Embryonic facial prominence (tissue), 1 donor: ENCODE results near the gene TPD52L2.
"Not testable (repeated sequence)": the region's sequence is repeated elsewhere in the genome, so short reads cannot be mapped to it uniquely, and the experiment has no call there.

Source experiments
- DNase-seq: peaks from one replicate; pipeline ENCODE4 v3.0.0-alpha.2; 2016; ENCODE audit errors: extremely low spot score

Gene TPD52L2

GRCh38 chr20:63878899-63879663 lies 14.0 kb downstream of the TPD52L2 start:
- no peak for DNase-seq

- DNase-seq: not testable (repeated sequence)
Measured at GRCh38 chr20:63880901-63881300, 15.8 kb downstream of the TPD52L2 start.

- DNase-seq: no peak
Measured at GRCh38 chr20:63881451-63882226, 16.6 kb downstream of the TPD52L2 start.

GRCh38 chr20:63882257-63883200 lies 17.5 kb downstream of the TPD52L2 start:
- no peak for DNase-seq

- DNase-seq: no peak
Measured at GRCh38 chr20:63883201-63883593, 18.1 kb downstream of the TPD52L2 start.

- DNase-seq: no peak
Measured at GRCh38 chr20:63884506-63885263, 19.6 kb downstream of the TPD52L2 start.

GRCh38 chr20:63885264-63886053 lies 20.4 kb downstream of the TPD52L2 start:
- DNase-seq: no peak

- no peak for DNase-seq
Measured at GRCh38 chr20:63886054-63886419, 21.0 kb downstream of the TPD52L2 start.

- no peak for DNase-seq
Measured at GRCh38 chr20:63886921-63887320, 21.9 kb downstream of the TPD52L2 start.

- DNase-seq: no peak
Measured at GRCh38 chr20:63889241-63890200, 24.5 kb downstream of the TPD52L2 start.

GRCh38 chr20:63890201-63890576 lies 25.1 kb downstream of the TPD52L2 start:
- no peak for DNase-seq

GRCh38 chr20:63890616-63891015 lies 25.5 kb downstream of the TPD52L2 start:
- DNase-seq: no peak

GRCh38 chr20:63891061-63892002 lies 26.3 kb downstream of the TPD52L2 start:
- DNase-seq: no peak

- DNase-seq: no peak
Measured at GRCh38 chr20:63892402-63892801, 27.3 kb downstream of the TPD52L2 start.

- no peak for DNase-seq
Measured at GRCh38 chr20:63893999-63894357, 28.9 kb downstream of the TPD52L2 start.

- peak; percentile 76 for DNase-seq
Measured at GRCh38 chr20:63894358-63895201, 29.5 kb downstream of the TPD52L2 start, which contains the start of gene DNAJC5. DNAJC5 (plus strand) TSS chr20:63895126; CDS start chr20:63928346, 33,220 bp downstream.
